HG03139 (cell line): Measurements from ENCODE around the gene PLEKHB2.
"Not testable (repeated sequence)": the region's sequence is repeated elsewhere in the genome, so short reads cannot be mapped to it uniquely, and the experiment has no call there.

Source experiments
- ATAC-seq: cut with Tn5 transposase; IDR thresholded peaks from one replicate; pipeline ENCODE4 v1.9.1; 2021; ENCODE audit not compliant: unreplicated experiment

The PLEKHB2 gene

GRCh38 chr2:131105156-131105949 lies at the start of gene PLEKHB2:
Gene PLEKHB2 (plus strand): TSS chr2:131105336. CDS start chr2:131120942, 15,606 bp downstream.
- peak; percentile 66 for ATAC-seq

GRCh38 chr2:131056204-131056931 lies 48.8 kb upstream of the PLEKHB2 start:
- ATAC-seq = no peak

- no peak for ATAC-seq
Measured at GRCh38 chr2:131056932-131057287, 48.2 kb upstream of the PLEKHB2 start.

GRCh38 chr2:131058214-131058843 lies 46.8 kb upstream of the PLEKHB2 start:
- no peak for ATAC-seq

- ATAC-seq = no peak
Measured at GRCh38 chr2:131058920-131059319, 46.2 kb upstream of the PLEKHB2 start.

GRCh38 chr2:131063501-131064283 lies 41.4 kb upstream of the PLEKHB2 start:
- no peak for ATAC-seq

GRCh38 chr2:131064589-131065512 lies 40.3 kb upstream of the PLEKHB2 start:
- no peak for ATAC-seq

GRCh38 chr2:131067465-131068125 lies 37.5 kb upstream of the PLEKHB2 start:
- ATAC-seq = no peak

- not testable (repeated sequence) for ATAC-seq
Measured at GRCh38 chr2:131068172-131068571, 37.0 kb upstream of the PLEKHB2 start.

- not testable (repeated sequence) for ATAC-seq
Measured at GRCh38 chr2:131075578-131075977, 29.6 kb upstream of the PLEKHB2 start.

- no peak for ATAC-seq
Measured at GRCh38 chr2:131076707-131077106, 28.4 kb upstream of the PLEKHB2 start.

GRCh38 chr2:131077182-131077846 lies 27.8 kb upstream of the PLEKHB2 start:
- no peak for ATAC-seq

GRCh38 chr2:131077966-131078365 lies 27.2 kb upstream of the PLEKHB2 start:
- no peak for ATAC-seq

GRCh38 chr2:131079931-131080330 lies 25.2 kb upstream of the PLEKHB2 start:
- not testable (repeated sequence) for ATAC-seq

GRCh38 chr2:131081190-131081589 lies 23.9 kb upstream of the PLEKHB2 start:
- no peak for ATAC-seq

- no peak for ATAC-seq
Measured at GRCh38 chr2:131085646-131086045, 19.5 kb upstream of the PLEKHB2 start.

- ATAC-seq = no peak
Measured at GRCh38 chr2:131092458-131093005, 12.6 kb upstream of the PLEKHB2 start.

GRCh38 chr2:131093006-131093695 lies 12.0 kb upstream of the PLEKHB2 start, which contains the start of gene FAM168B:
Gene FAM168B (minus strand): TSS chr2:131093460. CDS start chr2:131082646, 10,814 bp downstream.
- ATAC-seq = peak; percentile 75
